OCI-LY1 (cell line): Measurements from ENCODE around the gene ZBTB1.
A peak's percentile ranks its signal among the peaks of the same experiment; 100 is the strongest.

Experiments
- H2AFZ ChIP-seq: fragments of 200-600 bp; sonication (generic), shearing (Covaris generic); 2 replicates; pipeline ENCODE4 v1.6.0; 2014; ENCODE audit warnings: antibody characterized with exemption, mild to moderate bottlenecking, low read length
- H3F3A ChIP-seq: fragments of 200-600 bp; sonication (generic), shearing (Covaris generic); 2 replicates; pipeline ENCODE4 v1.6.0; 2014; ENCODE audit warnings: mild to moderate bottlenecking, antibody characterized with exemption, low read length, moderate library complexity; ENCODE audit not compliant: insufficient read depth
- H3K27ac ChIP-seq: fragments of 200-600 bp; sonication (generic); 2 replicates; pipeline ENCODE4 v1.5.1; 2014; ENCODE audit warnings: low read length, mixed run types, mild to moderate bottlenecking, low read depth; ENCODE audit not compliant: poor library complexity, severe bottlenecking
- H3K27me3 ChIP-seq: fragments of 200-600 bp; sonication (generic); 2 replicates; pipeline ENCODE4 v1.6.0; 2014; ENCODE audit warnings: antibody characterized with exemption, mild to moderate bottlenecking, low read length, moderate library complexity; ENCODE audit not compliant: insufficient read depth
- H3K36me3 ChIP-seq: fragments of 200-600 bp; sonication (generic); 2 replicates; pipeline ENCODE4 v1.6.1; 2014; ENCODE audit warnings: mild to moderate bottlenecking, antibody characterized with exemption, low read length, moderate library complexity, mixed read lengths; ENCODE audit not compliant: insufficient read depth
- H3K4me1 ChIP-seq: fragments of 200-600 bp; sonication (generic); 2 replicates; pipeline ENCODE4 v1.5.1; 2014; ENCODE audit warnings: mild to moderate bottlenecking, low read length, moderate library complexity; ENCODE audit not compliant: insufficient read depth, severe bottlenecking
- H3K4me2 ChIP-seq: fragments of 200-600 bp; sonication (generic), shearing (Covaris generic); 2 replicates; pipeline ENCODE4 v1.6.1; 2014; ENCODE audit warnings: low read length
- H3K4me3 ChIP-seq: fragments of 200-600 bp; sonication (generic); 2 replicates; pipeline ENCODE4 v1.5.1; 2014; ENCODE audit warnings: low read length, low read depth, mild to moderate bottlenecking, mixed read lengths; ENCODE audit not compliant: poor library complexity, severe bottlenecking
- H3K79me2 ChIP-seq: fragments of 200-600 bp; shearing (Covaris generic); 2 replicates; pipeline ENCODE4 v1.6.1; 2016; ENCODE audit warnings: mixed run types, low read length, mixed read lengths; ENCODE audit not compliant: insufficient read depth
- H3K9ac ChIP-seq: fragments of 200-600 bp; sonication (generic), shearing (Covaris generic); 2 replicates; pipeline ENCODE4 v1.6.1; 2014; ENCODE audit warnings: mild to moderate bottlenecking, low read length, mixed read lengths
- H3K9me2 ChIP-seq: fragments of 200-600 bp; sonication (generic), shearing (Covaris generic); 2 replicates; pipeline ENCODE4 v1.6.1; 2014; ENCODE audit warnings: low read depth, mild to moderate bottlenecking, low read length, mixed read lengths
- H3K9me3 ChIP-seq: fragments of 200-600 bp; shearing (Covaris generic); 2 replicates; pipeline ENCODE4 v1.6.1; 2014; ENCODE audit warnings: low read length, mixed read lengths
- H4K20me1 ChIP-seq: fragments of 200-600 bp; sonication (generic), shearing (Covaris generic); 2 replicates; pipeline ENCODE4 v1.6.0; 2016; ENCODE audit warnings: mild to moderate bottlenecking, low read length; ENCODE audit not compliant: insufficient read depth
- EZH2 ChIP-seq: fragments of 200-600 bp; sonication (generic), shearing (Covaris generic); IDR thresholded peaks from 2 replicates; pipeline ENCODE4 v1.8.0; 2017; ENCODE audit warnings: borderline replicate concordance, mixed run types, mild to moderate bottlenecking, antibody characterized with exemption, low read length, moderate library complexity, mixed read lengths
- TF ChIP-seq, protein P1 (sequence below): fragments of 200-600 bp; sonication (generic), shearing (Covaris generic); IDR thresholded peaks from 2 replicates; pipeline ENCODE4 v1.5.1; 2017; ENCODE audit warnings: mild to moderate bottlenecking, antibody characterized with exemption, low read length, moderate library complexity, mixed read lengths

Gene ZBTB1

DNA sequence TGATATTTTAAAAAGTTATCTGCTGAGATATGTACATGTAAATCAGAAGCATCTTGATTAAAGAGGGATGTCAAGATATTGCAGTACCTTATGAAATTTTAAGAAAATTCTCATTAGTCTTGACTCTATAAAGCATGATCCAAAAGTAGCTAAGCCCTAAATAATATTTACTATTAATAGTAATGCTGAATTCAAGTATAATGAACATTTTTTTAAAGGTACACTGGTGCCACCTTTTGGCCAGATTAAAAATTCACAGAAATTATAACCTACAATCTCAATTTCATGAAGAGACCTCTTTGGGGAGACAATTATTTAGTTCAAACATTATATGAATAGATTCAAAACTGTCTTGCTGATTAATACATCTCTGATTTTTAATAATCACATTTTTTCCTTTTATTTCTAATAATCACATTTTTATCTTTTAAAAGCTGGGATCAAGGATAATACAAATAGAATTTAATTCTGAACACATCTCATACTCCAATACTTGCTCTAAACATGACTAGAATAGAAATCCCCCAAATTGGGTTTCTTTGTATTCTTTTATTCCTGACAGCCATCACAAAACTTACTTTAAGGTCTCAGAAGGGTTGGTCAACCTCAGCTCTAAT, 25.8 kb upstream of the ZBTB1 start:
- TF ChIP-seq, protein P1, sequence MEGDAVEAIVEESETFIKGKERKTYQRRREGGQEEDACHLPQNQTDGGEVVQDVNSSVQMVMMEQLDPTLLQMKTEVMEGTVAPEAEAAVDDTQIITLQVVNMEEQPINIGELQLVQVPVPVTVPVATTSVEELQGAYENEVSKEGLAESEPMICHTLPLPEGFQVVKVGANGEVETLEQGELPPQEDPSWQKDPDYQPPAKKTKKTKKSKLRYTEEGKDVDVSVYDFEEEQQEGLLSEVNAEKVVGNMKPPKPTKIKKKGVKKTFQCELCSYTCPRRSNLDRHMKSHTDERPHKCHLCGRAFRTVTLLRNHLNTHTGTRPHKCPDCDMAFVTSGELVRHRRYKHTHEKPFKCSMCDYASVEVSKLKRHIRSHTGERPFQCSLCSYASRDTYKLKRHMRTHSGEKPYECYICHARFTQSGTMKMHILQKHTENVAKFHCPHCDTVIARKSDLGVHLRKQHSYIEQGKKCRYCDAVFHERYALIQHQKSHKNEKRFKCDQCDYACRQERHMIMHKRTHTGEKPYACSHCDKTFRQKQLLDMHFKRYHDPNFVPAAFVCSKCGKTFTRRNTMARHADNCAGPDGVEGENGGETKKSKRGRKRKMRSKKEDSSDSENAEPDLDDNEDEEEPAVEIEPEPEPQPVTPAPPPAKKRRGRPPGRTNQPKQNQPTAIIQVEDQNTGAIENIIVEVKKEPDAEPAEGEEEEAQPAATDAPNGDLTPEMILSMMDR = peak; percentile 55
- no peak for TF ChIP-seq EZH2
- H2AFZ ChIP-seq = no peak overlapping the region
- no peak overlapping the region for H3K4me2 ChIP-seq
- H3K9me3 ChIP-seq = no peaks in the 10 kb centered on the region
- H3K4me3 ChIP-seq = no peak overlapping the region
- no peaks in the 10 kb centered on the region for H4K20me1 ChIP-seq
- no peak overlapping the region for H3K27ac ChIP-seq
- peaks cover 16% of the 10 kb centered on the region; the same call in 1 of the 2 replicates for H3K36me3 ChIP-seq
- no peaks in the 10 kb centered on the region for H3K27me3 ChIP-seq
- H3K9ac ChIP-seq = no peak overlapping the region
- no peaks in the 10 kb centered on the region for H3K9me2 ChIP-seq
- H3F3A ChIP-seq = no peaks in the 10 kb centered on the region
- H3K4me1 ChIP-seq = no peaks in the 10 kb centered on the region
- H3K79me2 ChIP-seq = no peaks in the 10 kb centered on the region

DNA sequence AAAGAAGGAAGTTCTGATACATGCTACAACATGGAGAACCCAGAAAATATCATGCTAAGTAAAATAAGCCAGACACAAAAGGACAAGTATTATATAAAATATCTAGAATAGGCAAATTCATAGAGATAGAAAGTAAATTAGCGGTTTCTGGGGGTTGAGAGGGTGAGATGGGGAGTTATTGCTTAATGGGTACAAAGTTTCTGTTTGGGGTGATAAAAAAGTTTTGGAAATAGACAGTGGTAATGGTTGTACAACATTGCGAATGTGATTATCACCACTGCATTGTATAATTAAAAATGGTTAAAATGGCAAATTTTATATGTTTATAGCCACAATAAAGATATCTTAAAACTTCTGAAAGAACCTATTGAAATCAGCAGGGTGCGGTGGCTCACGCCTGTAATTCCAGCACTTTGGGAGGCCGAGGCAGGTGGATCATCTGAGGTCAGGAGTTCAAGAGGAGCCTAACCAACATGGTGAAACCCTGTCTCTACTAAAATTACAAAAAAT, 15.9 kb upstream of the ZBTB1 start:
- H3K4me1 ChIP-seq = no peaks in the 10 kb centered on the region
- no peaks in the 10 kb centered on the region for H3K9me2 ChIP-seq
- no peak overlapping the region for H3K9ac ChIP-seq
- H3K27me3 ChIP-seq = no peaks in the 10 kb centered on the region
- H3K9me3 ChIP-seq = no peaks in the 10 kb centered on the region
- H3K4me2 ChIP-seq = no peak overlapping the region
- H3F3A ChIP-seq = no peaks in the 10 kb centered on the region
- H2AFZ ChIP-seq = no peak overlapping the region
- H3K4me3 ChIP-seq = no peak overlapping the region
- H3K27ac ChIP-seq = no peak overlapping the region
- H3K79me2 ChIP-seq = no peaks in the 10 kb centered on the region
- no peak for TF ChIP-seq EZH2
- TF ChIP-seq, protein P1 = no peak
- H4K20me1 ChIP-seq = no peaks in the 10 kb centered on the region
- H3K36me3 ChIP-seq = peaks cover 76% of the 10 kb centered on the region

DNA sequence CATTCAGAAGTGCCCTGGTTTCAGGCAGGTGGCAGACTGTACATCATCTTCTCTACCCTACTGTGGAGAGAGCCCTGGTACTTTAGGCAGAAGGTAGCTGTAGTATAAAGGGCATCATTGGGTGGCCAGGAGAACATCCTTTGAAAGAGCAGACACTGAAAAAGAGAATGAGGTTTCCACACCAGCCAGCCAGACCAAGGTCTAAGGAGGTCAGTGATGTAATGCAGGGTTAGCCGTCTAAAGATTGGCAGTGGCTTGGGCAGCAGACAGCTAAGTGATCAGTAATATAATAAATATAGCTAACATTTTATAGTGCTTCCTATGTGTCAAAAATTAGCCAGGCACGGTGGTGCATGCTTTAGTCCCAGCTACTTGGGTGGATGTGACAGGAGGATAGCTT, 12.9 kb upstream of the ZBTB1 start:
- peaks cover 1% of the 10 kb centered on the region for H3K79me2 ChIP-seq
- H3K9me3 ChIP-seq = no peaks in the 10 kb centered on the region

More for the DNA sequence above, 12.9 kb upstream of the ZBTB1 start:
- Histone ChIP-seq H2AFZ (no peak overlapping the region), H4K20me1 (no peaks in the 10 kb centered on the region), H3K4me1 (no peaks in the 10 kb centered on the region), H3K9ac (no peak overlapping the region), H3K9me2 (no peaks in the 10 kb centered on the region), H3F3A (no peaks in the 10 kb centered on the region), H3K36me3 (peaks cover 62% of the 10 kb centered on the region), H3K4me2 (no peak overlapping the region), H3K4me3 (no peak overlapping the region), H3K27ac (no peak overlapping the region), H3K27me3 (no peaks in the 10 kb centered on the region)
- TF ChIP-seq EZH2 = no peak
- TF ChIP-seq, protein P1 = no peak
